ENCODE data around the gene OTULIN.

OTULIN gene

GRCh38 chr5:14669415-14669814 is 4.9 kb downstream of the OTULIN start:
- DNase-seq, result no peak

- DNase-seq, result no peak
Measured at GRCh38 chr5:14669975-14670374, 5.5 kb downstream of the OTULIN start.

DNA sequence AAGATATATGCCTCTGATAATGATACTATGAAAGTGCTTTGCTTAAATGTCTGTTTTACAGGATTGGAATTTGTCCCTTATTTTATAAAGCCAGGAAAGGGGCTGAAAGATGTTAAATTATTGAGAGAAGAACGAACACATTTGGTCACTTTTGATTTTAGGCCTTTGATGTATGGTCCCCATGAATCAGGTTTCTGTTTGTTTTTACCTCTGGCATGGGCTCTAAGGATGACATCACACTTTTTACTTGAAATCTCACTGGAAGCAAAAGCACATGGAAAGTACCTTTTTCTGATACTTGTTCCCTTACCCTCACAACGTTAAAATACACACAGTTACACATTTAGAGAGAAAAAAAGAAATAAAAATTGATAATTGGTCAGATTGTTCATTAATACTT is 6.9 kb downstream of the OTULIN start:
- no peak for DNase-seq

DNA sequence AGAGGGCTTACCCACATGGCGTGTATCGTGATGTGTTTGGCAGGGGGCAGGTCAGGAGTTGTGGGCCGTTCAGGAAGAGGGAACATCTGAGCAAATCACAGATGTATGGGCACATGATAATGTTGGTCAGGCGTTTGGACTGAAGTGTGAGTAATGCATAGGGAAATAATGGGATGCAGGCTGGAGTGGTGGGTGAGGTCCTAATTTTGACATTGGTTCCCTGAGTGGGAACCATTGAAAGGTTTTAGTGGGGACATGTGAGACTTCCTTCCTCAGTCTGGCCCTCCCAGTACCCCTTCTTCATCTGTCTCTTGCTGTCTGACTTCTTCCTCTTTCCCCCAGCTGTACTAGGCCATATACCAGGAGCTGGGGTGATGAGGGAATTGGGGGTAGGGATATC is 7.6 kb downstream of the OTULIN start:
- DNase-seq, result no peak

- no peak for DNase-seq
Measured at GRCh38 chr5:14672484-14673394, 8.2 kb downstream of the OTULIN start.

GRCh38 chr5:14673443-14673842 is 8.9 kb downstream of the OTULIN start:
- DNase-seq, result no peak

DNA sequence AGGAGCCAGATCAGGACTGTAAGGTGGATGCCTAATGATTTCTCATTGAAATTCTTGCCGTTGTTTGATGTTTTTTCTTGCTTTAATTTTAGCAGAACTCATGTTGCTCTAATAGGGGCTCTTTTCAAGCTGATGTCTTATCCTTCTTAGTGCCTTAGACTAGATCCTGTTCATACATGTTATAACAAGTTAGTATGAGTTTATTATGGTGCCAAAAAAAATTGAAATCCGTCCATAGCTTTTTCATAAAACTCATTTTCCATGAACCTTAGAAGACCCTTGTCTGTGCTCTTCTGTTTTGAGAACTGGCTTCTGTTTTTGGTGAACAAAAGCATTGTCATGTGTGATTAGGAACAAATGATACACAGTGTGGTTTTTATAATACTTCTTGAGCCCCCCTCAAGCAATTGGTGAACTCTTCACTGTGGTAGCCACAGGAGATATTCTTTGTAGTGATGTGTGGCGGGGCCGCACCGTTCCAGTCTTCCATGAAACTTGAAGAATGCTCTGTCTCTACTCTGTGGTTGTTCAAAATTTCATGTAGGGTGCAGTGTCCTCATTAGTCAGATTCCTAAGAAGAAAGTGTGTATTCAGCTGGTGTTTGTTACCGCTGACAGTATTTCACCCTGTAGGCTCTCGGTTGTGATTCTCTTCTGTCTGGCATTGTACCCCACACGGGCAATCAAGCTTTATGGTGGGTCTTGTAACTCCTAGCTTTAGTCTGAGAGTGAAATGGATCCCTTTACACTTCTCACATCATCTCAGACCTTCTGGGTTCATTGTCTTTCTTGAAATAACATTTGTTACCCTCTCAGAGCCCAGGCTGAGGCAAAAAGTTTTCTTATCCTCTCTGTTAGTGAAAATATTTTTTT is 10.7 kb downstream of the OTULIN start:
- no peak for DNase-seq

GRCh38 chr5:14675865-14676300 is 11.4 kb downstream of the OTULIN start:
- no peak for DNase-seq

- DNase-seq, result no peak
Measured at GRCh38 chr5:14676320-14676719, 11.8 kb downstream of the OTULIN start.

DNA sequence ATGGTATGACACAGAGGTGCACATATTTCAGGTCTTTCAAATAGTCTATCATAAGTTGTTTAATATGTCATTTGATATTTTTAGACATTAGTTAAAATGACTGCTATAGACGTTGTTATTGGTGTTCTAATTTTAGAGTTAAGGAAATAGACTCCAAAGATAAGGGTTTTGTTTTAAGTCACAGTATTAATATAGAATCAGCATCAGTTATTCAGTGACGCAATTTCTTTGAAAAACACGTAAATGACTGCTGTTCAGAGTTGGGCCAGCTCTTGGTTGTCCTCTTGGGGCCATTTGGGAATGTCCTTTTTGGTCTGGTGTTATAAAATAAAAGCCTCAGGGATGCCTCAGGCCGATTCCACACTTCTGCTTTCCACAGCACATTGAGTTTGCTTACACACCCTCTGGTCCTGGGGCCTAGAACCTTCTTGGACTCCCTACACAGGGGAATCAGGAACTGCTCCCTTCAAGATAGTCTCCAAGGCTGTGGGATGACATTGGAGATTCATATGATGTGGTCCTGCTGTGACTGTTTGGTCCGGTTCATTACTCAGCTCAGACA is 14.3 kb downstream of the OTULIN start:
- DNase-seq, result no peak

DNA sequence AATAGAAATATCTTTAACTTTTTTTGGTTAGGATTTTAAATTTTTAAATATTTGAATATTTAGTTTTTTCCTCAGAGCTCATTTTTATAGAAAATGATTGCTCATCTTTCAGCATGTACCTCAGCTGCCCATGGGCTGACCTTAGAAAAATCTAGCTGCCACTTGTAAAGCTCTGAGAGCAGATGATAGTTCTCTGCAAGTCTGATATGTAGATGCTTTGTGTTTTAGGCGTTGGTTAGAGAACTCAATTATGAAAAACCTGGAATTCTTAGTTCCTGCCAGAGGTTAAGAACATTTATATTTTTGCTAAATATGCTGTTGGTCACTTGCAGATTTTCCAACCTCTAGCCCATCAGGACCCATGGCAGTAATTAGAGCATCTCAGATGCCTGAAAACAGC is 15.1 kb downstream of the OTULIN start:
- no peak for DNase-seq

- DNase-seq, result no peak
Measured at GRCh38 chr5:14681236-14681752, 16.8 kb downstream of the OTULIN start.

- no peak for DNase-seq
Measured at GRCh38 chr5:14683906-14684455, 19.5 kb downstream of the OTULIN start.

DNA sequence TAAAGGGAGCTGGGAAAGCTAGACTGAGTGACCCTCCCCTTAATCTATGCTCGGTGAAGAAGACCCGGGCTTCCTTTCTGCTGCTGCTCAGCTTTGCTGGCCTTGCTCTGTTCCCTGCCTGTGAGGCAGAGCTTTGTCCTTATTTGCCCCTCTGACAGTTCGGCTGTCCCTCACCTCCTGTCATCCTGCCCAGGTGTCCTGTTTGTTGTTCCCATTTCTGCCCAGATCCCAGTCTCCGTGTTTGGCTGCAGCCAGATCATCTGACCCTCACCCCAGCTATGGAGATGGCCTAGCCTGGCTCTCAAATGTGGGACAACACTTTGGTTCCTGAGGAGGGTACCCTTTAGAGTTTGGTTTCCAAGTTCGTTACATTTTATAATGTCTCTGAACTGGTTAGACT is 20.2 kb downstream of the OTULIN start:
- DNase-seq, result no peak

- no peak for DNase-seq
Measured at GRCh38 chr5:14685757-14686156, 21.2 kb downstream of the OTULIN start.

- no peak for DNase-seq
Measured at GRCh38 chr5:14686517-14686916, 22.0 kb downstream of the OTULIN start.

GRCh38 chr5:14687023-14687665 is 22.6 kb downstream of the OTULIN start:
- no peak for DNase-seq

- no peak for DNase-seq
Measured at GRCh38 chr5:14693070-14693469, 28.6 kb downstream of the OTULIN start.

DNA sequence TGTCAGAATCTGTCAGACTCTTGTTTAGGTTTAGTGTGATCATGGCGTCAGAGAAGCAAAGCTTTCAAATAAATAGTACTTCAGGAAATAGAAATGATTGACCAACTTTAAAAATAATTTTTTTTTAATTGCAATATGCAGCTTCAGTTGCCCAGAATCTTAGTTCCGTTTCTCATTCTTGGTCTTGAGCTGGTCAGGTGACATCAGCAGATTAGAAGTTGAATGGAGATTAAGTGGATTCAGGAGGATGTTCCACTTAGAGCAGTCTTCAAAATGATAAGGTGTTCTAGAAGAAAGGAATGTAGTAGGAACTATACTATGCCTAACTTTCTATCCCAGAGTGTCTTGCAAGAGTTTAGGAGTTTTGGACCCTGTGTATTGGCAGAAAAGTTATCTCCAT is 30.6 kb downstream of the OTULIN start:
- DNase-seq, result no peak

DNA sequence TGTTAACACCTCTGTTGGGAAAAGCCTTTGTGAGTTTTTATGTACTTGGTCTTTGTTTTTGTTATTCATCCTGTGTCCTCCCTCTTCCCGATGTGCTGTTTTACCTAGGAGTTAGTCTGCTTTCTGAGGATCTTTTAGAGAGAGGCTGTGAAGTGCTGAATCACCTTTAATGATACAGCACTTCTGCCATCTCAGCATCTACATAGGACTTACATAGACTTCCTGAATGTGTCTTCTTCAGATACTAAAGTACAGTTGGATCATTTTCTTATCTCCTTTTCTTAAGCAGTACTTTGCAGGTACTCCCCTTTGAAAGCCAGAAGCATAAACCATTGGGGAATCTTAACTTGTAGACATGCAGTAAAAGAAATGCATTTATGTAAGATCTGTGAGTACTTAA is 31.5 kb downstream of the OTULIN start:
- DNase-seq, result no peak

DNA sequence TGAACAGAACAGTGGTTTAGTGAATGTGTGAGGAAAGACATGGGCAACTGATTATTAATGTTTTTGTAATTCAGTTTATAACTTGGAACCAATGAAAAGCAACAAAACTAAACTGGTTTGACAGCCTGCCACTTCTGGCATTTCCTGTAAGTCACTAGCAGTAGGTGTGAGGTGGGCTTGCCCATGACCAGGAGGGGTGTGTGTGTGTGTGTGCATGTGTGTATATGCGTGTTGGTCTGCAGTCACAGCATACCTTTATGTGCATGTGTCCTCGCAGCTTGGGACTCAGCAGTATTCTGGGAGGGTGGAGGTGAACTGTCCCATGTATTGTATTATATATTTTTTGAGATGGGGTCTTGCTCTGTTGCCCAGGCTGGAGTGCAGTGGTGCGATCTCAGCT is 32.3 kb downstream of the OTULIN start:
- no peak for DNase-seq

GRCh38 chr5:14698495-14698894 is 34.0 kb downstream of the OTULIN start:
- DNase-seq, result no peak
